ENCODE data around the gene GLB1L.

GLB1L gene

DNA sequence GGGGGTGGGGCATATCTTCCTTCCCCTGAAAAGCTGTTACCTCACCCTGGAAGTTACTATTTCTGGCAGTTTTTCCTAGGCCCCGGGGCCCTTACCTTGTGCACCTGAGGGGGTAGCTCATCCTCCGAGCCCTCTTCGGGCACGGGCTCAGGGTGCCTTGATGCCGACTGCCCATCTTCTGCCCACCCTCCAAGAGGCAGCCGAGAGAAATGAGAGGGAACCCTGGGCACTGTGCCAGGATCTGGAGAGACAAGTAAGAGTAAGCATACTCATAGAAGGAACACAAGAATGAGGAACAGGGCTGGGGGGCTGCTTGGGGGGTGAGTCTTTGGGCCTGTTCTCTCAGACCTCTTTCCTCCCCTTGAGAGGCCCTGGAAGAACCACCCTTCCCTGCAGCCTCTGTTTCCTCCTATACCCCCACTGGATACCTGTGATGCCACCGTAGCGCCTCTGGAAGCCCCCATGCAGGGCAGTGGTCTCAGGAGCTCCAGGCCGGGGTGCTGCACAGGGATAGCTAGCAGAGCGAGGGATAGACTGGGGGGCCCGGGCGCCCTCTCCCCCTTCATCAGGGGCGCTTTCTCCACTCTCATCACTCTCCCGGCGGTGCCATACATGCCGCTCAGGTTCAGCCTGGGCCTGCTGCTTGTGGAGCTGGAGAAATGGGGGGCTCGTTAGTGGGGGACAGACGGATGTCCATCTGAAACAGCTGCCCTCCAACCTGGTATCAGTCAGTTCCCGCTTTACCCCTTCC, 24.4 kb downstream of the GLB1L start:
- no peak for DNase-seq

DNA sequence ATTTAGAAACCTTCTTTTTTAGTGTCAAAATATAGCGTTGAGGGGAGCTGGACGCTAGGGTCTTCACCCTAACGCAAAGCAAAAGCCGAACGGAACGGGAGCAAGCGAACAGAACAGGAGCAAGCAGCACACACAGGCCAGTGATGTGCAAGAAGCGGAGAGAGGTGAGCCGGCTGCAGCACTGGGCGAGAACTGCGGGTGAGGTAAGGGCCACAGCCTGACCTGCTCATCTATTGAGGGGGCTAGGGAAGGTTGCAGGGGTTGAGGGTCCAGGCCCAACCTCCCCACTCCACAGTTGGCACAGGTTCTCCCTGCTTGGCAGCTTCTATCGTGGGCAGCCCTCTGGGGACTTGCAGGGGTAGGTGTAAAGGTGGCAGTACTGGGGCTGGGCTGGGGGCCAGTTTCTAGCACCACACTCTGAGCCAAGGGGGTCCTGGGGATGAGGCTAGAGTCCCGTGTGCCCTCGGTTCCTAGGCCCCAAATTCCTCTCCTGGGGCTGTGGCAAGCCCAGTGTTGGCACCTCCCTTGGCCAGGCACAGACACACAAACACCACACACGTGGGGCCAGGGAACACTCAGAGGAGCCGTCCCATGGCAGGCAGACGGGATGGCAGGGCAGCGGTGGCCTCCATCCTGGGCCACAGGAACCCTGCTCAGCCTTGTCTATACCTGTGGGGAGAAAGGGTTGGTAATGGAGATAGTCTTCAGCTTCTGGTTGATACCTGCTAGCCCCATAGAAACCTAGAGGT, 25.3 kb downstream of the GLB1L start:
- no peak for DNase-seq

DNA sequence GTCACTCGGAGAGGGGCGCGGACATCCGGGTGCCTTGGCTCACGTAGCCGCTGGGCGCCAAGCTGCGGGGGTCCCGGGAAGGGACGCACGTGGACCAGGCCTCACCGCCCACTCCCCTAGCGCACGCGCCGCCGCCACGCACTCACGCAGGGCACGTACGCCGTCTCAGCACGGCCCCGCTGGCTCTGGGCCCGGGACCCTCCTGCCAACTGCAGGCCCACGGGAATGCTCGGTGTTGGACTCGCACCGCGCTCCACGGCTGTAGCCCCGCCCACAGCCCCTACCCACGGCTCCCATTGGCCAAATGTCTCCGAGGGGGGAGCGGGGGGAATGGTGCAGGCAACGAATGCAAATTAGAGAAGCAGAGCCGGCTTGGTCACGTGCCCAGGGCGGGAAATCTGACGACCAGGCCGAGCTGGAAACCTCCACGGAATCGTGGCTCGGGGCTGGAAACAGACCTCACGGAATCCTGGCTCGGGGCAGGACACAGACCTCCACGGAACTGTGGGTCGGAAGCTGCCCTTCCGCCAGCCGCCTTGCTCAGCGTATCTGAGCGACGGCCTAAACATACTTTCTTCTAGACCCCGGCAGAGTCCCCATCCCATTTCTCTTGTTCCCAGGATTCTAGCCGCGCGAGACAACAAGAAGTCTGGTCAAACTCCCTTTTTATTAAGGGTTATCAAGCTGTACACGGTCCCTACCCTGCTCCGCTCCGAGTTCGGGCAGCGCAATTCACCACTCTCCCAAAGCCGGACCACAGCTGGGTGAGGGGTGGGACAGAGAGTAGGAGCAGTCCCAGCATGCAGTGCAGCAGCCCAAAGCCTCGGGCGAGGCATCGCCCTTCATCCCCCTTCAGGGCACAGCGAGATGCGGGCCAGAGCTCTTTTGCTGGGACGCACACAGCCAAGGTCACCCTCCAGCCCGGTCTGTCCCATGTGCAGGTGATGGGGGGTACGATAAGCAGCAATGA, 26.2 kb downstream of the GLB1L start, which contains the start of gene ABCB6:
TSS of gene ABCB6 (minus strand) at position 227 of the 970 bp plus-strand sequence. CDS start 285 bp downstream, outside the sequence.
- peak; percentile 74 for DNase-seq

DNA sequence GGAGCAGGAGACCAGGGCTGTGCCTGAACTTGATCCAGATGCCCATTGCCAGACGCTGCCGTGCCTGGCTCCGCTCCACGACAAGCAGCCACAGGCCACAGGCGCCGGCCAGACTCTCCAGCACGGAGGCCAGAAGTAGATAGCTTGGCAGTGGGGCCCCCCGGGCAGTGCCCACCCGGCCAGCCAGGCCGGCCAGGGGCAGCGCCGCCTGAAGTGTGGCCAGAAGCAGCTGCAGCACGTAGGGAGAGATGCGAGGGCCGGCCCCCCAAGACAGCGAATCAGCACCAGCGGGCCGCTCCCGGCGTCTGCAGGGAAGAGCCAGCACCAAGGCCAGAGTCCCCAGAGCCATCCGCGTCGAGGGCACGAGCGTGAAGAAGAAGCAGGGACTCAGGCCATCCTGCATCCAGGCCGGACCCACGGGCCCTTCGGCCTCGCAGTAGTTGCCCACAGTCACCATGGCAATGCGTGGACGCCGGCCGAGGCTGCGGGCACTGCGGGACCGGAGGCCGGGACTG, 27.0 kb downstream of the GLB1L start:
- peak; percentile 8 for DNase-seq

DNA sequence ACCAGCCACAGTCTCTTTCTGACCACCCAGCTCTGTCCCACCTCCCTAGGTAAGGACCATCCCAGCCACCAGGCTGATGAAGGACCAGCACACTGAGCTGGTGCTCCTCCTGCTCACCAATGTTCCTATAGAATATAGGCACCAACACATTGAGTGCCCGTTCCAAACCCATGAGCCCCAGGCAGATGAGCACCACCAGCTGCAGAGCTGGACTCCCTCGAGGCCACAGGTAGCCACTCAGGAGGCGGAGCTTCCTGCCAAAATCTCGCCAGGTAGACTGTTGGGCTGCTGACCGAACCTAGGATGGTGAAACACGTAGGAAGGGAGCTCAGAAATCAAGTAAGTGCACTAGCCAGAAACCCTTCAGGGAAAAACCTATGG, 28.7 kb downstream of the GLB1L start:
- no peak for DNase-seq

DNA sequence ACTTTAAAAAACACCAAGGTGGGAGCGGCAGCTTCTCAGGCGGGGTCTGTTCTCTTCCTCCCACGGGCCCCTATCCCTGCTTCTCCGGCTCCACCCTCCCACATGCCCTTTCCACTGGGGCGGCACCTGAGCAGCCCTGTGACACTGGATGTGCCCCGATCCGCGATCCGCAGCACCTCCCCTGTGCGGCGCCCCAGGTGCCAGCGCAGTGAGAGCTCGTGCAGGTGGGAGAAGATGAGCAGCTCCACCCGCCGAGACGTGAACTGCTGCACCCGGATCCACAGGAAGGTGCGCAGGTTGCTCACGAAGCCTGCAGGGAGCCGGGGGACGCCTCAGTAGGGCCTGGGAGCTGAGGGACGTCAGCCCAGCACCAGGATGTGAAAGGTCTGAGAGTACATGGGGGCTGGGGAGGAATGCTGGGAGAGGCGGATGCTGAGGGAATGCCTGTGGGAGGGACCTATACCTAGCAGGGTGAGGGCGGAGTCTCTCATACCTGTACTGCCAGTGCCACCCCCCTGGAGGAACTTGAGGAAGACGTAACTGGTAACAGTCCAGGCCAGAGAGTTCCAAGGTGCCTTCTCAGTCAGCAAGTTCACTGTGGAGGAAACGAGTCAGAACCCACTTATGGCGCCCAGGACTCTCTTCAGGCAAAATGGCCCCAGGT, 29.2 kb downstream of the GLB1L start:
- no peak for DNase-seq

DNA sequence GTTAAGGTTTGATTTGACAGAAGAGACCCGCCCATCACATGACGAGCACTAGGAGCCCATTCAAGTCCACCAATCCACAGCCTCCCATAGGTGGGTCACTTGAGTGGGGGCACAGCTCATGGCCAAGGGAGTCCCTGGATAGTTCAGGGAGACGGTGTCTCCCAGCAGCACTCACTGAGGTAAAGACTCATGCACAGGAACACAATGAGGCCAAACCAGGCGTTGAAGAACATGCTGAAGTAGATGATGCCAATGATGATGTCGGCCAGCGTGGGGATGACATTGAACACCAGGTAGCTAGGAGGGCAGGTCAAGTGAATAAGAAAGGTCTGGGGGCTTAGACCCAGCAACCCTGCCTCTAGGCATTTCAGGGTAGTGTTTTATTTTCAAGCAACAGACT, 30.5 kb downstream of the GLB1L start:
- DNase-seq, result no peak

DNA sequence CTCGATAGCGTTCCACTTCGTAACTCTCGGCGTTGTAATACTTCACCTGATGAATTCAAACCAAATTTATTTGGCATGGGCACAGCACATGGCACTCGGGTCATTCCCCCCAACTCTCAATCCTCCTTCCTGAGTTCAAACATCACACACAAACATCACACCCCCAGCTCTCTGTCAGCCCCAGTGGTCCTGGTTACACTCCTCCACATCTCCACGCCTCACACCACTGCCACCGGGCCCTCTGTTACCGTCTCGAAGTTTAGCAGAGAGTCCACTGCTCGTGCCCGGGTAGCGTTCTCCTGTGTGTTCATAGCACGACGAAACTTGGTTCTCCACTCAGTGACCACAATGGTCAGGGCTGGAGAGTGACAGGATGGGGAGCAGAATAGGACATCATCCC, 31.1 kb downstream of the GLB1L start:
- DNase-seq, result no peak

DNA sequence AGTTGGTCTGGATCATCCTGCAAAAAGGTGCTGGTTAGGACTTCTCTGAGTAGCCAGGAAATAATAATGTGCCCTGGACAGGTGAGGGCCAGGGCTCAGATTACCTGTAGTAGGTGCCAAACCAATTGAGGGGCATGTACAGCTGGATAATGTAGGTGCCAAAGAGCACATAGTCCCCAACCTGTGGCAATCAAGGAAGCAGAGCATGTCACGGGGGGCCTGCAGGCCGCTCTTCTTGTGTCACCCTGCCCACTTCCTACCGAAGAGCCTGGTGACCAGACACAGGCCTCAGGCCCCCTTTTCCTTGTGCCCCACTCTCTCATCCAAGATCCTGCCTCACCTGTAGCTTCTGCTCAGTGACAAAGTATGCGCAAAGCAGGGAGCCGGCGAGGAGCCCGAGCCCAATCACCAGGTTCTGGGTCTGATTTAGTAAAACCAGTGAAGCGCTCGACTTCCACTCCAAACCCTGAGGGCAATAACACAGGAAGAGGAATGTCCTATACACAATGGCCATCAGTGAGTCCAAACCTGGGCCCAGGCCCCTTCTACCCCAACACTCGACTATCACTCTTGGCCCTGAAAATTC, 31.7 kb downstream of the GLB1L start:
- DNase-seq, result no peak

DNA sequence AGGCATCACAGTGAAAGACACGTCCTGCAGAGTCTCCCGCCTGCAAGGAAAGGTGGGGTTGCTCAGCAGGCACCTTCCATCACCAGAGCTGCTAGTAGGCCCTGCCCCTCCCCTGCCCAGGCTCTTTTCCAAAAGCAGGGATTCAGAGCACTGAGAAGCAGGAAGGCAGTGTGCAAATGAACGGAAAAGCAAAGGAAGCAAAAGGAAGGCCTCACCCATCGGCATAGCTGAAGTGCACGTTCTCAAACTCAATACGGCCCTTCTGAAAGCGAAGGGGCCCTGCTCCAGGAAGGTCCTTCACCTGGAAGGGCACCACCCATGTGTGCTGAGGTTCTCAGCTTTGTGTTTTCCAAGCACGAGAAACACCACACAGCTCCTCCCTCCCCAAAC, 32.2 kb downstream of the GLB1L start:
- no peak for DNase-seq

DNA sequence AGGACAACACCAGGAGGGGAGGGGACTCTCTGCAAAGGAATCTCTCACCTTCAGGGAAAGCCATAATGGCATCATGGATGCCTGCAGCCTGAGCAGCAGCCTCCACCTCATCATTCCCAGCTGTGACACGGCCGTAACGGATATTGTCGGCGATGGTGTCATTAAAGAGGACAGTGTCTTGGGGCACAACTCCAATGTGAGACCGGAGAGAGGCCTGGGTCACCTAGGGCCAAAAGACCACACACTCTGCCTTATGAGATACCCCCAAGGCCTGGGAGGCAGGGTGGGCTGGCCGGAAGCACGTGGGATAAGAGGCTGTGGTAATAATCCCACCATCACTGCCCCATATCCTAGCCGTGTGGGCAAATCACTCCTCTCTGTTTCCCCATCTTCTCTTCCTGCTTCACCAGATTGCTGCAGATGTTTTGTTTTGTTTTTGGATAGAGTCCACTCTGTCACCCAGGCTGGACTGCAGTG, 34.3 kb downstream of the GLB1L start:
- DNase-seq, result no peak

DNA sequence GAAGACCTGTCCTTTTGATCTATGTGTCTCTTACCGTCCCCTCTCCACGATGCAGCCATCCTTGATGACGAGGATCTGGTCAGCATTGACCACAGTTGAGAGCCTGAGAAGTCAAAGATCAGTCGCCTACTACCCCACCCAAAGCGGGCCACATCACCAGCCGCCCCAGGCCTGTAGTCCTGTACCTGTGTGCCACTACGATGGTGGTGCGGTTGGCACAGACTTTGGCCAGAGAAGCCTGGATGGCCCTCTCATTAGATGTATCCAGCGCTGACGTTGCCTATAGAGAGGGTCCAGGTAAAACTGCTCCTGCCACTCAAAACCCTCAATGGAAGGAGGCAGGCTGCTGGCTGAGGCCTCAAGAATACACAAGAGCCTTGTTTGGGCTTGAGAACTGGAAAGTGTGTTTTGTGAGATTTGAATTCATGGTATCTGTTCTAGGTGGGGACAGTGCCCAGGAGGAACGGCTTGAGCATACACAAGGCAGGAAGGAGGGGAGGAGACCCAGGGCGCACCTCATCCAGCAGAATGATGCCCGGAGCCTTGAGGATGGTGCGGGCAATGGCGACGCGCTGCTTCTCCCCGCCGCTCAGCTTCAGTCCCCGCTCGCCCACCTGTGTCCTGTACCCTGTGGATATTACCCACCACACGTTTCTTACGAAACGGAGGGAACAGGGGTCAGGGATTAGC, 34.9 kb downstream of the GLB1L start:
- no peak for DNase-seq

DNA sequence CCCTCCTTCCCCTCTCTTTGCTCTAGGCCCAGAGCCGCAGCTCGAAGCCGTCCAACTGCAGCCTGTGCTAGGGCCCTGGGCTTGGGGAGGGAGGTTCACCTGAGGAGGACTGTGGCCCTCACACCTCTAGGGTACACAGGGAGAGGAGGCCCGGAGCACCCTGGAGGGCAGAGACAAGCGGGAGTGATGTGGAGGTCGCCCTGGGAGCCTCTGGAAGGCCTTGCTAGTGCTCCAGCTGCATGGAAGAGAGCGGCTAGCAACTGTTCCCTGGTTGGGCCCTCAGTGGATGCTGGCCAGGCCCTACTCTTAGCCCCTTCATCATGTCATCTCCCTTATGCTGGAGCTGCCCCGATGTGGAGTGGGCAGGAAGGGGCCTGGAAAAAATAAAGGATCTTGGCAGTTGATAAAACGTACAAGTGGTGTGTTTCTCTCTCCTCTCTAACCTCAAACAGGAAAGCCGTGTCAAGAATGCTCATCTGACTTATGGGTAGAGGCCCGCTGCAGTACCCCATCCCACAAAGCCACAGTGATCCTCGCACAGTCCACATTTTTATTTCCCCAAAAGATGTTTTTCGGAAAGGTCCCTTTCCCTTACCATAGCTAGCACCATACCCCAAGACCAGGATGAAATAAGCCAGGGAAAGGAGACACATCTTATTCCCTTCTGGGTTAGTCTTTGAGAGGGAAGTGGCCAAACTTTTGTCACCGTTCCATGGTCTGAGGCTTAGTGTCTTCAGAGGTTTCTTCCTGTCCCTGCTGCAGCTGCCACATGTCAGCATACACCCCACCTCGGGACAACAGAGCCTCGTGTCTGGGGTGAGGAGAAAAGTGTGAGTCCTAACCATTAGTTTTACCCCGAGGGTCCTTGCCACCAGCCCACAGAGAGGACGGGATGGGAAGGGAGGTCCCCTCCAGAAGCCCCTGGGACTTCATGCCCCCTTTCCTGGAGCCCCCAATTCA, 35.7 kb downstream of the GLB1L start:
- DNase-seq, result no peak

DNA sequence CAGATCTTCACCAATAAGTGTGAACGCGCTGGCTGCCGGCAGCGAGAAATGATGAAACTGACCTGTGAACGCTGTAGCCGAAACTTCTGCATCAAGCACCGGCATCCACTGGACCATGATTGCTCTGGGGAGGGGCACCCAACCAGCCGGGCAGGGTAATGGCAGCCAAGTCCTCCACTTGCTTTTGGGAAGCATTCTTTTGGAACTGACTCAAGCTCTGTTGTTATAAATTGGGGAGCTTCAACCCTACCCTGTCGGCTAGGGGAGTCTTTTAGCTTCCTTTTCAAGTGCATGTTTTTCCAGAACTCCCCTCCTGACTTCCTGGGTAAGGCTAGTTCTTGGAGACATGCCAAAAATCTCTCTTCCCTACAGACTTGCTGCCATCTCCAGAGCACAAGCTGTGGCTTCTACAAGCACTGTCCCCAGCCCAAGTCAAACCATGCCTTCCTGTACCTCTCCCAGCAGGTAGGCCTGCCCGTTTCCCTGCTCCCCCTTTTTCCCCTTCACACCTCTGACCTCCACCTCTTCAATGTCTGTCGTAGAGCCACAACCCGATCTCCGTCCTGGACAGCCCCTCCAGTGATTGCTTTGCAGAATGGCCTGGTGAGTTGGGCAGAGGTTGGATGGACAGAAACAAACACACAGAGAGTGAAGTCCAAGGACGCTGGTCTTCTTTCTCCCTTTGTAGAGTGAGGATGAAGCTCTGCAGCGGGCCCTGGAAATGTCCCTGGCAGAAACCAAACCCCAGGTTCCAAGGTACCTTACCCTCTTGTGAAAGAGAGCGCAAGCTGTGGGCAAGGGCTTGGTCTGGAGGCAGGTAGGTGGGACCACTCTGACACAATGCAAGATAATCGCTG, 37.1 kb downstream of the GLB1L start:
- no peak for DNase-seq

DNA sequence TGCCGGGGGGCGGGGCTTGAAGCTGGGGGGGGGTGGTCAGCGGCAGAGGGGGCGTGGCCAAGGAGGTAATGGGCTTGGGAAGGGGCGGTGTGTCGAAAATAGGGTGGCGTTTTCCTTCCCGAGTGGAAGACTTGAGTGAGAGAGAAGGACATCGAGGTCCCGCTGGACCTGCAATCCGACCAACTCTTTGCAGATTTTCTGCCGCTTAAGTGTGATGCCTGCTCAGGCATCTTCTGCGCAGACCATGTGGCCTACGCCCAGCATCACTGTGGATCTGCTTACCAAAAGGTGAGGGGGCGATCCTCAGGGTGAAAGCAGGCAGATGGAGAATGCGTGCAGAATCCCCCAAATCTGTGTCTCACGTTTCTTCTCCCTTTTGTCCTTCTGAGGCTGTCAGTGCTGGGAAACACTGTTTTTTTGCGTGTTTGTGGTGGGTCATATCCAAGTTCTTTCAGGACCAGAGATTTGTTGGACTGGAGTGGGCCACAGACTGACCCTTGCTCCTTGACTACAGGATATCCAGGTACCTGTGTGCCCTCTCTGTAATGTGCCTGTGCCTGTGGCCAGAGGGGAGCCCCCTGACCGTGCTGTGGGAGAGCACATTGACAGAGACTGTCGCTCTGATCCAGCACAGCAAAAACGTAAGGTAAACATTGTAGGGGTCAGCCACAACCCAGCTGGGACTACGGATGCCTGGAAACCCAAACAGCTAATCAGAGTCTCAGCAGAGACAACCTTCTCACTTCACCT, 37.9 kb downstream of the GLB1L start:
- no peak for DNase-seq

DNA sequence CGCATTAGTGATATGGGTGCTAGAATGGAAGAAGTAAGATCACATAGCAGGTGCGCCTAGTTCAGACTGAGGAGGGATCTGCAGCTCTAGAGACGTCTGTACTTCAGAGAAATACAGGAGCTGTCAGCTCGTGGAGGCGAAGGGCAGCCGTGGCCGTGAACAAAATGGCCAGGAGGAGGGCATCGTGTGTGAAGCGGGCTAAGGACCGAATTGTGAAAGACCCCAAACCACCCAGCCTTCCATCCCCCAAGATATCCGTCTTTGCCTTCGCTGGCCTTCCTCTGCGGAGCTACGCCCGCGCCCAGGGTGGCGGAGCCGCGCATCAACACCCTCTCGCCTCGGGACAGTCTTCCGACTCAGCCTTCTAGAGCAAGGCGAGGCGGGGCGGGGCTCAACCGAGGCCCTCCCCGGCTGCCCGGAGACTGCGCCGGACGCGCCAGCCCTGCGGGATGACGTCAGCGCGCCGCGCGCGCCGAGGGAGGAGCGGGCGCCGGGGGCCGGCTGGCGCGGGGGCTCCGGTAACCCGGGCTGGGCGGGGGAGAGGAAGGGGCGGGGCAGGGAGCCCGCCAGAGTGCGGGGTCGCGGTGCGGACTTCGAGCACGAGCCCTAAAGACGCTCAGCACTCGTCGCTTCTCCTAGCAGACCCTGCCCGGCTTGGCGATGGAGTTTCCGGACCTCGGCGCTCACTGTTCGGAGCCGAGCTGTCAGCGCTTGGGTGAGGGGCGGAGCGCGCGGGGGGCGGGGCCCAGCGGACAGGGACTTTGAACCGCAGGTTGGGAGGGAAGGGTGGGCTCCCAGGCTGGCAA, 38.7 kb downstream of the GLB1L start, which contains the start of gene ZFAND2B:
TSS of gene ZFAND2B (plus strand) at position 455 of the 806 bp plus-strand sequence. CDS start at position 661, 206 bp downstream.
- DNase-seq, result peak; percentile 93

DNA sequence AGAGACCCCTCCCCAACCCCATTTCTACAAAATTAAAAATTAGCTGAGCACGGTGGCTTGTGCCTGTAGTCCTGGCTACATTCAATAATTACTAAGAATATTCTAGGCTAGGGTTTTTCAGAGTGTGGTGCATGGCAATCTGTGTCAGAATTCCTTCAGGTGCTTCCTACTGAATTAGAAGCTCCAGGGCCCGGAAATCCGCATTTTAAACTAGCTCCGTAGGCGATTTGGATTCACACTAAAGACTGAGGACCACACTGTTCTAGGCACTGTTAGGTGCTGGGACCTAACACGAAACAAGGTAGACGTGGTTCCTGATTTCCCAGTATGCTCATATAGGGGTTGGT, 39.3 kb downstream of the GLB1L start:
- no peak for DNase-seq
